ENCODE data around the gene LINGO4.

DNA sequence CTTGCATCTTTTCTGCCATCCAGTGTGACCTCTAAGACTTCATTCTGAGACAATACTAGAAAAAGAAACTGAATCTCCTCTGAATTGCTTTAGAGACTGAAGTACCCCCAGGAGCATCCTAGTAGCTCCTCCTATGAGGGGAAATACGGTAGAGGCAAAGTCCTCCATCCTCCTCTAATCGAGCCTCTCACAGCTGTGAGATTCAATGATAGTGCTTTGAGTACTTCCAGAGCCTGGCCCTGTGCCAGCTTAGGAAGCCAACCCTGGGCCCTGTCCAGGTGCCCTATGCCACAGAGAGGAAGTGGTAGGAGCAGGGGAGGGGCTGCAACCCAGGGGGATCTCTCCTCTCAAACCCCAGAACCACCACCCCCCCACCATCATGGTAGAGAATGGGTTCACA is 15.7 kb upstream of the LINGO4 start:
- TF ChIP-seq GRHL2 (CRISPR knock-in tag; IDR thresholded peaks at IDR 0.05; ENCODE audit: insufficient replicate concordance, severe bottlenecking) (no peak), GABPB1 (CRISPR knock-in tag; IDR thresholded peaks at IDR 0.05) (no peak), USF2 (CRISPR knock-in tag; IDR thresholded peaks at IDR 0.05) (no peak), ZNF121 (CRISPR knock-in tag; IDR thresholded peaks at IDR 0.05) (no peak), ZNF219 (CRISPR knock-in tag; IDR thresholded peaks at IDR 0.05; ENCODE audit: borderline replicate concordance) (no peak)
